Measurements from ENCODE around the gene NOP53. TPM values are rescaled to one million over a fixed set of nuclear protein-coding genes. Genes with fewer than 3 reads are reported as not detected.
A peak's percentile ranks its signal among the peaks of the same experiment; 100 is the strongest.
"Not testable (repeated sequence)": the region's sequence is repeated elsewhere in the genome, so short reads cannot be mapped to it uniquely, and the experiment has no call there.

NOP53 gene
- total and polyA plus RNA-seq, 2 of the 13 experiments (the other 11 are each of a cell fraction or from before 2014, with no cell fraction given) = 53.9 to 141 TPM

- not testable (repeated sequence) for BruUV-seq (replicated peaks); ATAC-seq
Measured at GRCh38 chr19:47803671-47804070, 58.3 kb downstream of the NOP53 start.

DNA sequence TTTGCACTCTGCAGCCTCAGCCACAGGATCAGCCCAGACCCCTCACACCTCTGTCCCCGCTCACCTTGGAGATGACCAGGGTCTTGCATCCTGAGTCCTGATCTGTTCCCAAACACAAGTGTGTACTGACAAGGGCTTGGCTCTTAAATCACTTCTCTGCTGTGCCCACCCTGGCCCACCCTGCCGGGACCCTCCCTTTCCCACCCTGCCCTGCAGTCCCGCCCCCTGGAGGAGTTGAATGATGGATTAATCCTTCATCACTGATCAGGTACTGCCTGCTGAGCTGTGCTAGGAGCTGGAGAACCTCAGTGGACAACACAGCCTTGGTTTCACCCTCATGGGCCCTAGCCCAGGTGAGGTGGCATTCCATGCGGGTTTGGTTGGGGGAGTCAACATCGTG, 59.1 kb downstream of the NOP53 start, which contains the start of gene TPRX1:
Gene TPRX1 (minus strand): TSS at position 101 of the 400 bp plus-strand sequence. CDS start 12 bp downstream, at position 89.
- H3K79me2 ChIP-seq (ENCODE audit: insufficient read depth, low read length); DNase-seq (ENCODE audit: low spot score); POLR2A ChIA-PET; H3K27me3 ChIP-seq (ENCODE audit: control insufficient read depth in 1 of 2, insufficient read depth in 2 of 2, low read length in 2 of 2); H3K36me3 ChIP-seq (replicated peaks in 1 of 2; ENCODE audit: control insufficient read depth in 1 of 2, insufficient read depth in 2 of 2, low read length in 2 of 2); H3K4me3 ChIP-seq (replicated peaks in 1 of 3; ENCODE audit: insufficient read depth in 1 of 3, low read depth in 2 of 3, low read length in 3 of 3); intact Hi-C loops (cut with micrococcal nuclease; ENCODE audit: unreplicated experiment); H3K9me3 ChIP-seq (ENCODE audit: low read length); CTCF ChIA-PET (ENCODE audit: low intra/inter-chr PET ratio, low total read pairs); H4K20me1 ChIP-seq (ENCODE audit: insufficient read depth, low read length); H3K27ac ChIP-seq (ENCODE audit: extremely low read length, insufficient read depth, low read length); H3K4me1 ChIP-seq (ENCODE audit: insufficient read depth, low read length); FAIRE-seq; H2AFZ ChIP-seq (ENCODE audit: low read length); BruUV-seq (replicated peaks); in situ Hi-C loops (cut with HindIII; ENCODE audit: extremely low pct_ligation_motif_present, low pct_unique_long_range_greater_than_20kb); H3K4me2 ChIP-seq (ENCODE audit: low read depth, low read length); H3K9ac ChIP-seq (ENCODE audit: insufficient read depth, low read depth, low read length): not testable (repeated sequence)
- 13% methylated on average over 2 of the region's 5 CpGs for WGBS (ENCODE audit: low lambda C conversion rate)
- ATAC-seq = peak; percentile 30; the same call in 1 of the 3 replicates

More at GRCh38 chr19:47803671-47804070, 58.3 kb downstream of the NOP53 start:
- H3K9ac ChIP-seq (ENCODE audit: insufficient read depth, low read depth, low read length); intact Hi-C loops (cut with micrococcal nuclease; ENCODE audit: unreplicated experiment); H3K79me2 ChIP-seq (ENCODE audit: insufficient read depth, low read length); H3K27ac ChIP-seq (ENCODE audit: extremely low read length, insufficient read depth, low read length); H3K27me3 ChIP-seq (ENCODE audit: control insufficient read depth in 1 of 2, insufficient read depth in 2 of 2, low read length in 2 of 2); H3K4me2 ChIP-seq (ENCODE audit: low read depth, low read length); FAIRE-seq; H3K4me3 ChIP-seq (replicated peaks in 1 of 3; ENCODE audit: insufficient read depth in 1 of 3, low read depth in 2 of 3, low read length in 3 of 3); H4K20me1 ChIP-seq (ENCODE audit: insufficient read depth, low read length); DNase-seq (ENCODE audit: low spot score); H3K4me1 ChIP-seq (ENCODE audit: insufficient read depth, low read length); POLR2A ChIA-PET; H3K36me3 ChIP-seq (replicated peaks in 1 of 2; ENCODE audit: control insufficient read depth in 1 of 2, insufficient read depth in 2 of 2, low read length in 2 of 2); H2AFZ ChIP-seq (ENCODE audit: low read length); H3K9me3 ChIP-seq (ENCODE audit: low read length); in situ Hi-C loops (cut with HindIII; ENCODE audit: extremely low pct_ligation_motif_present, low pct_unique_long_range_greater_than_20kb); CTCF ChIA-PET (ENCODE audit: low intra/inter-chr PET ratio, low total read pairs): not testable (repeated sequence)
- no CpG with 5 or more reads among the region's 12 CpGs for WGBS (ENCODE audit: low lambda C conversion rate)

GRCh38 chr19:47805313-47805712, 60.0 kb downstream of the NOP53 start:
- no TSS peak for BruUV-seq (replicated peaks)
- Histone ChIP-seq H3K4me1 (ENCODE audit: insufficient read depth, low read length) (no peaks in the 10 kb centered on the region), H3K4me3 (replicated peaks in 1 of 3; ENCODE audit: insufficient read depth in 1 of 3, low read depth in 2 of 3, low read length in 3 of 3) (no peak overlapping the region), H3K79me2 (ENCODE audit: insufficient read depth, low read length) (no peaks in the 10 kb centered on the region), H3K4me2 (ENCODE audit: low read depth, low read length) (no peak overlapping the region), H3K36me3 (replicated peaks in 1 of 2; ENCODE audit: control insufficient read depth in 1 of 2, insufficient read depth in 2 of 2, low read length in 2 of 2) (no peaks in the 10 kb centered on the region), H2AFZ (ENCODE audit: low read length) (no peak overlapping the region), H4K20me1 (ENCODE audit: insufficient read depth, low read length) (no peaks in the 10 kb centered on the region), H3K9ac (ENCODE audit: insufficient read depth, low read depth, low read length) (no peak overlapping the region), H3K9me3 (ENCODE audit: low read length) (no peaks in the 10 kb centered on the region), H3K27ac (ENCODE audit: extremely low read length, insufficient read depth, low read length) (no peak overlapping the region), H3K27me3 (ENCODE audit: control insufficient read depth in 1 of 2, insufficient read depth in 2 of 2, low read length in 2 of 2) (no peaks in the 10 kb centered on the region; a peak in 1 of 5 replicates)
- ChIA-PET CTCF (ENCODE audit: low intra/inter-chr PET ratio, low total read pairs) (no interaction called here), POLR2A (no interaction called here)
- FAIRE-seq (no peak), ATAC-seq (no peak), DNase-seq (ENCODE audit: low spot score) (no peak)
- TF ChIP-seq MIER2 (CRISPR knock-in tag; IDR thresholded peaks at IDR 0.05) (no peak), ZNF773 (CRISPR knock-in tag; IDR thresholded peaks at IDR 0.05; ENCODE audit: borderline replicate concordance) (no peak), SSRP1 (CRISPR knock-in tag; IDR thresholded peaks at IDR 0.05) (no peak), JUN (CRISPR knock-in tag; IDR thresholded peaks at IDR 0.05) (no peak), KDM2A (CRISPR knock-in tag; IDR thresholded peaks at IDR 0.05; ENCODE audit: borderline replicate concordance, low read depth) (no peak), ZNF558 (CRISPR knock-in tag; IDR thresholded peaks at IDR 0.05; ENCODE audit: borderline replicate concordance) (no peak), HMG20A (CRISPR knock-in tag; IDR thresholded peaks at IDR 0.05; ENCODE audit: borderline replicate concordance) (no peak), CBFB (CRISPR knock-in tag; IDR thresholded peaks at IDR 0.05) (no peak)
- in situ Hi-C loops (cut with HindIII; ENCODE audit: extremely low pct_ligation_motif_present, low pct_unique_long_range_greater_than_20kb) (no loop called here), intact Hi-C loops (cut with micrococcal nuclease; ENCODE audit: unreplicated experiment) (no loop called here)
- 21% methylated on average over 9 of the region's 10 CpGs for whole genome bisulfite sequencing (ENCODE audit: low lambda C conversion rate)
